HG02763 (cell line): ENCODE results near the gene MISP3.

ENCODE experiments used
- ATAC-seq: cut with Tn5 transposase; IDR thresholded peaks from one replicate; pipeline ENCODE4 v1.9.1; 2021; ENCODE audit warnings: mild to moderate bottlenecking, moderate library complexity; ENCODE audit not compliant: unreplicated experiment

Gene MISP3

DNA sequence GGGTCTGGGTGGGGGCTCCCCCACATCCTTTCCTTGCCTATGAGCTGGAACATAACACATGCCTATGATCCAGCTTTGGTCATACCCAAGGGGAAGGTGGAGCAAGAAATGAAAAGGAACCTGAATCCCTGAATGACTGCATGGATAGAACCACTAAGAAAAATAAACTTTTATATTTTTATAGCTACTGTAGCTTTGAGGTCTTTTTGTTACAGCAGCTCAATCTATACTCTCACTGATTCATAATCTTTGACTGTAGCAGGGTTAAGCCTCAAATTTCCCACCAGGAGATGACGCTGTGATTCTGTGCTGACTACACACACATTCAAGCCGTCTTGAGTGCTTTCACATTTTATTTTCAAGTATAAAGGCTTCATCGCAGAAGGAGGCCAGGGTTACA is 19.6 kb upstream of the MISP3 start:
- ATAC-seq, result no peak

GRCh38 chr19:14053500-14053899 is 19.1 kb upstream of the MISP3 start:
- no peak for ATAC-seq

DNA sequence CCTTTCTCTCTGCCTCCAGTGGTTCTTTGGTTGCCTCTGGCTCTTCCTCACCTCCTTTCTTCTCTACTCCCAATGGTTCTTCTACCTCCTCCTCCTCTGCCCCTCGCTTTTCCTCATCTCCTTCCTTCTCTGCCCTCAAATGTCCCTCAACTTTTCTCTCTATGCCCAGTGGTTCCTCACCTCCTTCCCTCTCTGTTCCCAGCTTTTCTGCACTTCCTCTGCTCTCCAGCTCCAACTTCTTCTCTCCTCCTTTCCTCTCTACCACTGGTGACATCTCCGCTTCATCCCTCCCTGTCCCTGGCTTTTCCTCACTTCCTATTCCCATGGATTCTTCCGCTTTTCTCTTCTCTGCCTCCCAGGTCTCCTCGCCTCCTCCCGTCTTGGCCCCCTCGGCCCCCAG is 18.5 kb upstream of the MISP3 start:
- no peak for ATAC-seq

DNA sequence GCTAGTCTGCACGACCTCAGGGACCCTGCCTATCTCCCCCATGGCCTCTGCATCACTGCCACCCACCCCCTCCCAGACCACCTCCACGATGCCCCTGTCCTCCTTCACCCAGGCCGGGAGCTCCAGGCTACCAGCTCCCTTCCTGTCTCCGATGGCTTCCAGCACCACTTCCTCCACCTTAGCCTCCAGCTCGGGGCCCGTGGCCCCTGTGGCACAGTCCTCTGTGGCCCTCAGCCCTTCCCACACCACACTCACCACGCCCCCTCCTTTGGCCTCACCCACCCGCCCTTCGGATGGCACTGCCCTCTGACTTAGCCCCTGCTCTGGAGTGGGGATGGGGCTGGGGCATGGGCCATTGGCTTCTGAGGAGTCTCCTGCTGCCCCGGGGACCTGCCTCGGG is 17.9 kb upstream of the MISP3 start:
- ATAC-seq, result no peak

DNA sequence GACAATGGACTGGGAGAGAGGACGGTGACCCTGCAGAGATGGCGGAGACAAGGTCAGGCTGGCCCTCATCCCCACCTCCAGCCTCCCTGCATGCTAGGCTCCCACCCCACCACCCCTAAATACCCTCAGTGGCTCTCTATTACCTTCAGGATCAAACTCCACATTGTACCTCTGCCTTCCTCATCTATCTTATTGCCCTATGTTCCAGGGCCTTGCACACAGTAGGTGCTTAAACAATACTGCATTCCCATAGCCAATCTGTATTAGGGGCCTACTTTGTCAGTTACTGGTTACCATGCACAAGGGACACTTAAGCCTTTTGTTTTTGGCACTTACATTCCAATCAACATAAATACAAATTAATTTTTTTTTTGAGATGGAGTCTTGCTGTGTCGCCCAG is 17.2 kb upstream of the MISP3 start:
- no peak for ATAC-seq

GRCh38 chr19:14056069-14056666 is 16.4 kb upstream of the MISP3 start:
- no peak for ATAC-seq

- ATAC-seq, result no peak
These were observed 15.7 kb upstream of the MISP3 start for GRCh38 chr19:14056741-14057356.

- ATAC-seq, result no peak
These were observed 14.1 kb upstream of the MISP3 start for GRCh38 chr19:14058182-14059092.

GRCh38 chr19:14059093-14059480 is 13.5 kb upstream of the MISP3 start:
- no peak for ATAC-seq

GRCh38 chr19:14059652-14060155 is 12.9 kb upstream of the MISP3 start:
- no peak for ATAC-seq

GRCh38 chr19:14061081-14061749 is 11.4 kb upstream of the MISP3 start:
- ATAC-seq, result no peak

DNA sequence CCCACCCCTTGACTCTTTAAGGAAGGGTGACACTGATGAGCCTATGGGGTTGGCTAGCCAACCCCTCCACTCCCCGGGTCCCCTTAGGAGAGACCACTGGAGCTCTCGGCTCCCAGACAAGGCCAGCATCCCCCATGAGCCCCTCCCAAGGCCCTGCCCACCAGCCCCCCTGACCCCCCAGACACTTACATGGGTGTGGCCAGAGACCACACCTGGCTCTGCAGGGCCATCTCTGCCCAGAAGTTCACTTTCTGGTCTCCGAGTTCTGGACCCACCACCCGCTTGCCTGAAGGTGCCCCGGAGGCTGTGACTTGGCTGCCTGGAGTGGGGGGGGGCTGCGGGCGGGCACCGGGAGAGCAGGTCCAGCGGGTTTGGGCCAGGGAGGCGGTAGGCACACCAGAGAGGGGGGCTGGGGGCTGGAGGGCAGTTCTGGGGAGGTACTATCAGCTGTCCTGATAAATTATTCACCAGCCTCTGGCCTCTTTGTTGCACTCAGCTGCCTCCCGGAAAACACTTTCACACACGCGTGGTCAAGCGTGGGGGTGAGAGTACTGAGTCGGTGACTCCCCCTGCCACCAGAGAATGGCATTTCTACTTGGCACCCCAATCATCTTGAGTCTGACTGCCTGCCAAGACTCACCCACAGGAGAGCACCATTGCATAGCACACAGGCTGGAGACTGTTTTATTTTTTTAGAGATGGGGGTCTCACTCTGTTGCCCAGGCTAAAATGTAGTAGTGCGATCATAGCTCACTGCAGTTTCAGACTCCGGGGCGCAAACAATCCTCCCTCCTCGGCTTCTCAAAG is 10.6 kb upstream of the MISP3 start, which contains the start of gene PALM3:
TSS of gene PALM3 (minus strand) at position 326 of the 807 bp plus-strand sequence. CDS start at position 230, 96 bp downstream.
- no peak for ATAC-seq

DNA sequence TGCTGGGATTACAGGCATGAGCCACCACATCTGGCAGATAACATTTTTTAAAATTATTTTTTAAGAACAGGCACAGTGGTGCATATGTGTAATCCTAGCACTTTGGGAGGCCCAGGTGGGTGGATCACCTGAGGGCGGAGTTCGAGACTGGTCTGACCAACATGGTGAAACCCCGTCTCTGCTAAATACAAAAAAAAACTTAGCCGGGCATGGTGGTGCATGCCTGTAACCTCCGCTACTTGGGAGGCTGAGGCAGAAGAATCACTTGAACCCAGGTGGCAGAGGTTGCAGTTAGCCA is 10.1 kb upstream of the MISP3 start:
- ATAC-seq, result no peak

GRCh38 chr19:14063105-14063504 is 9.5 kb upstream of the MISP3 start:
- no peak for ATAC-seq

DNA sequence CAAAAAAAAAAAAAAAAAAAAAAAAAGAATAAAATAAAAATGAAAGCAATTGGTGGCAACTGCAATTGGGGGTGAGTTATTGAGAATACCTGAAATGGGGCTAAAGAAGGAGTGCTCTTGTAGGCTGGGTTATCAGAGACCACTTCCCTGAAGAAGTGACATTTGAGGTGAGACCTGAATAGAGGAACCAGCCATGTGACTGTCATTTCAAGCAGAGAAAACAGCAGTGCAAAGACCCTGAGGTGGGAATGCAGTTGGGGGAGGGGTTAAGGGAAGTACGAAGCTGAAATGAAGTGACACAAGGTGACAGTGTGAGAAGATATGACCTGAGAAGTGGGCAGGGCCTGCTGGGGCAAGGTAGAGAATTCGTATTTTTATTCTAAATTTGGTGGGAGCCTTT is 6.5 kb upstream of the MISP3 start:
- no peak for ATAC-seq

GRCh38 chr19:14070268-14071050 is 2.1 kb upstream of the MISP3 start:
- ATAC-seq, result no peak

- peak; percentile 63 for ATAC-seq
These were observed 807 bp downstream of the MISP3 start for GRCh38 chr19:14073261-14073924.

DNA sequence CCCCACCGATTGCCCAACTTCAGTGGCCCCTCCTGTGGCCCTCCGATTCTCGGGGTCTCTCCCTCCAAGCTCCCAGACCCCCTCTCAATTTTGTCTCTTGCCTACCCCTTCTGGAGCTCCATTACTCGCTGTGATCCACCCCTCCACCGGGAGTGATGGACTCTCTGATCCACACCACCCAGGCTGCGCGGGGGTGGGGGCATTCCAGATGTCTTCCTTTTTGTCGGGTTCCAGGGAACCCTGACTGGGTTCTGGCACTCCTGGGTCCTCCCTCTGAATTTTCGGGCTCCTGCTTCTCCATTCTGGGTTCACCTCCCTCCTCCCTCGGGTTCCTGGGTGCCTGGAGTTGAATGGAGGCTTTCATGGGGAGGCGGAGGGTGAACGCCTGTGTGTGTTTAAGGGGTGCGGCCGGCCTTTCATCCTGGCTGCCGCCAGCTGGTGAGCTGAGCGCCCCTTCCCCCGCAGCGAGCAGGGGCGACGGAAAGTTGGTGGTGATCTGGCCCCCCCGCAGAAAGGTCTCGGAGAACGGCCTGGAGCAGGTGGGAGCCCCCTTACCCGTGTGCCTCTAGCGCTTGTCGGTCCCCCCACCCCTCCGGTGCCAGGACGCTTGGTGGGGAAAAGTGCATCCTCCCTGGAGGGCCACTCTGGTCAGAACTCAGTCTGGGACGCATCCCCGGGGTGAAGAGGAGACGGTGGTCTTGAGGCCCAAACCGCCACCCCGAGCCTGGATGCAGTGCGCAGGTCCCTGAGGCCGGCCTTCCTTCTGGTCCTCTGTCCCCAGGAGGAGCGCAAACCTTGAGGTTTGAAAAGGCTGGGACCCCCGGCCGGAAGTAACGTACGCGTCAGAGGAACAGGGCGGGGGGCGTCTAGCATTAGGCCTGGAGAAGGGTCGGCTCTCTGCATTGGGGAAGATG is 1.6 kb downstream of the MISP3 start:
- ATAC-seq, result no peak
